Astrocyte (in vitro differentiated cells and primary cell): ENCODE measurements around the gene MAML2. TPM values are rescaled to one million over a fixed set of nuclear protein-coding genes. Genes with fewer than 3 reads are reported as not detected.
A peak's percentile ranks its signal among the peaks of the same experiment; 100 is the strongest.

Experiments
- DNase-seq: peaks from one replicate; pipeline ENCODE4 v3.0.0-alpha.2; 2010; ENCODE audit warnings: low read depth
- FAIRE-seq: peaks from 2 replicates; lab custom pipeline; 2011; peaks lifted over from hg19 to GRCh38; lab: Jason Lieb, UNC
- H2AFZ ChIP-seq: 2 replicates; pipeline ENCODE4 v1.6.0; 2012; ENCODE audit warnings: low read depth, low read length, inconsistent platforms
- H3K27ac ChIP-seq: 2 replicates; pipeline ENCODE4 v1.5.1; 2011; ENCODE audit warnings: low read depth, low read length, inconsistent platforms
- H3K27me3 ChIP-seq: 2 replicates; pipeline ENCODE4 v1.6.0; 2011; ENCODE audit warnings: low read length, inconsistent platforms; ENCODE audit not compliant: insufficient read depth
- H3K36me3 ChIP-seq: 2 replicates; pipeline ENCODE4 v1.5.1; 2011; ENCODE audit warnings: low read length, inconsistent platforms; ENCODE audit not compliant: insufficient read depth
- H3K4me1 ChIP-seq: 2 replicates; pipeline ENCODE4 v1.5.1; 2011; ENCODE audit warnings: low read length, inconsistent platforms; ENCODE audit not compliant: insufficient read depth
- H3K4me2 ChIP-seq: 2 replicates; pipeline ENCODE4 v1.6.0; 2012; ENCODE audit warnings: low read length, inconsistent platforms
- H3K4me3 ChIP-seq: 2 replicates; pipeline ENCODE4 v1.5.1; 2011; ENCODE audit warnings: low read depth, mild to moderate bottlenecking, low read length, inconsistent platforms; ENCODE audit not compliant: insufficient read depth
- H3K79me2 ChIP-seq: 2 replicates; pipeline ENCODE4 v1.6.0; 2012; ENCODE audit warnings: mild to moderate bottlenecking, low read length, inconsistent platforms; ENCODE audit not compliant: insufficient read depth
- H3K9ac ChIP-seq: 2 replicates; pipeline ENCODE4 v1.6.0; 2012; ENCODE audit warnings: mild to moderate bottlenecking, low read length, inconsistent platforms
- H3K9me3 ChIP-seq: 2 replicates; pipeline ENCODE4 v1.5.1; 2012; ENCODE audit warnings: low read depth, mild to moderate bottlenecking, low read length, inconsistent platforms; ENCODE audit not compliant: insufficient read depth
- H4K20me1 ChIP-seq: 2 replicates; pipeline ENCODE4 v1.6.0; 2012; ENCODE audit warnings: low read length, inconsistent platforms; ENCODE audit not compliant: insufficient read depth
- H3K27ac Mint-ChIP-seq: one replicate; pipeline ENCODE4 v1.8.0; 2021; ENCODE audit warnings: mild to moderate bottlenecking, mixed read lengths; ENCODE audit not compliant: unreplicated experiment
- H3K27me3 Mint-ChIP-seq: one replicate; pipeline ENCODE4 v1.8.0; 2021; ENCODE audit warnings: low read depth, mixed read lengths; ENCODE audit not compliant: unreplicated experiment
- H3K36me3 Mint-ChIP-seq: one replicate; pipeline ENCODE4 v1.8.0; 2021; ENCODE audit warnings: low read depth, mixed read lengths; ENCODE audit not compliant: unreplicated experiment
- H3K4me1 Mint-ChIP-seq: one replicate; pipeline ENCODE4 v1.8.0; 2021; ENCODE audit warnings: low read depth, mixed read lengths; ENCODE audit not compliant: unreplicated experiment
- H3K4me3 Mint-ChIP-seq: one replicate; pipeline ENCODE4 v1.8.0; 2021; ENCODE audit warnings: mild to moderate bottlenecking, moderate library complexity, mixed read lengths; ENCODE audit not compliant: unreplicated experiment
- H3K9me3 Mint-ChIP-seq: one replicate; pipeline ENCODE4 v1.8.0; 2021; ENCODE audit warnings: mild to moderate bottlenecking, mixed read lengths; ENCODE audit not compliant: unreplicated experiment
- CTCF ChIP-seq: IDR thresholded peaks from 2 replicates; pipeline ENCODE4 v1.5.1; 2011; ENCODE audit warnings: low read depth, mild to moderate bottlenecking, inconsistent platforms, low read length, moderate library complexity; ENCODE audit not compliant: insufficient read depth
- EZH2 ChIP-seq: IDR thresholded peaks from 2 replicates; pipeline ENCODE4 v1.6.1; 2012; ENCODE audit warnings: mild to moderate bottlenecking, low read length, inconsistent platforms; ENCODE audit not compliant: insufficient read depth
- total RNA-seq: library from RNA; stranded (reverse); gene quantifications from 2 replicates; pipeline ENCODE4 v1.2.1, GENCODE V29; 2021

The MAML2 gene
- total RNA-seq, 1 donor from 2014 or later: 27.4 TPM

GRCh38 chr11:96082002-96082899, 260.7 kb downstream of the MAML2 start:
- Histone ChIP-seq H3K36me3 (peaks cover 4% of the 10 kb centered on the region), H3K4me2 (peak overlapping the region; percentile 37), H3K27ac (no peak overlapping the region)

DNA sequence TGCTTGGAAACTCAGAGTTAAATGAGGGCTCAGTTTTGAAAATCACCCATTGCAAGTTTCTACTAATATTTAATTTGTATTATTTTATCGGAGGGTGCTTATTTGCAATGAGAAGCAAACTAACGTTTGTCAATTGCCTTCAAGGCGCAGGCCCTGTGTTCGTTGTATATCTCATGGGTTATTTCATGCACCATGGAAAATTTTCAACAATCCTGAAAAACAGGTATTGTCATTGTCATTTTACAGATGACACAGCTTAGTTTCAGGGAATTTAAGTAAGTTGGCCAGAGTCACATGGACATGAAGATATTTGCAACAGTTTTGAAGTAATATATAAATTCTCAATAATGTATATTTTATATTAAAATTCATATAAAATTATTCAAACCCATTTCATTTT, 261.4 kb downstream of the MAML2 start:
- no peak overlapping the region for H3K9ac ChIP-seq
- H4K20me1 ChIP-seq: peaks cover 17% of the 10 kb centered on the region
- DNase-seq (no peak), FAIRE-seq (no peak)
- no peak overlapping the region for H3K4me3 Mint-ChIP-seq
- no peaks in the 10 kb centered on the region for H3K9me3 ChIP-seq
- no peaks in the 10 kb centered on the region for H3K27me3 Mint-ChIP-seq
- no peaks in the 10 kb centered on the region for H3K27me3 ChIP-seq
- peaks cover 9% of the 10 kb centered on the region for H3K4me1 ChIP-seq
- no peaks in the 10 kb centered on the region for H3K36me3 ChIP-seq
- no peak overlapping the region for H2AFZ ChIP-seq
- peaks cover 7% of the 10 kb centered on the region for H3K4me1 Mint-ChIP-seq
- H3K27ac ChIP-seq: no peak overlapping the region
- no peak overlapping the region for H3K4me2 ChIP-seq
- H3K9me3 Mint-ChIP-seq: no peaks in the 10 kb centered on the region
- no peak overlapping the region for H3K27ac Mint-ChIP-seq
- peaks cover 38% of the 10 kb centered on the region for H3K79me2 ChIP-seq
- H3K4me3 ChIP-seq: no peak overlapping the region
- TF ChIP-seq EZH2 (no peak), CTCF (no peak)
- H3K36me3 Mint-ChIP-seq: peaks cover 8% of the 10 kb centered on the region

More at GRCh38 chr11:96082002-96082899, 260.7 kb downstream of the MAML2 start:
- Histone ChIP-seq H3K9ac (no peak overlapping the region), H3K27me3 (no peaks in the 10 kb centered on the region), H3K4me3 (no peak overlapping the region), H4K20me1 (peaks cover 18% of the 10 kb centered on the region), H3K4me1 (peaks cover 8% of the 10 kb centered on the region), H3K79me2 (peaks cover 41% of the 10 kb centered on the region), H2AFZ (no peak overlapping the region), H3K9me3 (no peaks in the 10 kb centered on the region)
- no peak for FAIRE-seq
- peaks cover 7% of the 10 kb centered on the region for H3K4me1 Mint-ChIP-seq
- no peak for TF ChIP-seq EZH2
- no peak for TF ChIP-seq CTCF
- H3K36me3 Mint-ChIP-seq: peaks cover 8% of the 10 kb centered on the region
- no peak for DNase-seq
- no peaks in the 10 kb centered on the region for H3K9me3 Mint-ChIP-seq
- H3K27ac Mint-ChIP-seq: no peak overlapping the region
- no peaks in the 10 kb centered on the region for H3K27me3 Mint-ChIP-seq
- no peak overlapping the region for H3K4me3 Mint-ChIP-seq

- Mint-ChIP-seq H3K9me3 (no peaks in the 10 kb centered on the region), H3K27me3 (no peaks in the 10 kb centered on the region), H3K36me3 (peaks cover 4% of the 10 kb centered on the region), H3K4me1 (peaks cover 21% of the 10 kb centered on the region), H3K4me3 (no peak overlapping the region), H3K27ac (no peak overlapping the region)
- H2AFZ ChIP-seq: no peak overlapping the region
- FAIRE-seq (no peak), DNase-seq (no peak)
- H3K4me1 ChIP-seq: peaks cover 23% of the 10 kb centered on the region
- H3K9me3 ChIP-seq: no peaks in the 10 kb centered on the region
- TF ChIP-seq EZH2: no peak
- no peak for TF ChIP-seq CTCF
- H3K27ac ChIP-seq: no peak overlapping the region
- H3K36me3 ChIP-seq: no peaks in the 10 kb centered on the region
- H3K79me2 ChIP-seq: peaks cover 30% of the 10 kb centered on the region
- H3K4me3 ChIP-seq: no peak overlapping the region
- no peaks in the 10 kb centered on the region for H3K27me3 ChIP-seq
- no peak overlapping the region for H3K4me2 ChIP-seq
- H3K9ac ChIP-seq: no peak overlapping the region
- H4K20me1 ChIP-seq: peaks cover 20% of the 10 kb centered on the region
Measured at GRCh38 chr11:96079691-96080090, 263.3 kb downstream of the MAML2 start.
